Muscle of leg (tissue), 11 donors: ENCODE results near the gene CCDC51. TPM values are rescaled to one million over a fixed set of nuclear protein-coding genes. Genes with fewer than 3 reads are reported as not detected.
A peak's percentile ranks its signal among the peaks of the same experiment; 100 is the strongest.
"Not testable (repeated sequence)": the region's sequence is repeated elsewhere in the genome, so short reads cannot be mapped to it uniquely, and the experiment has no call there.

Experiments
- DNase-seq: peaks from one replicate; pipeline ENCODE4 v3.0.0; 2013
- H3K27ac ChIP-seq: one replicate; pipeline ENCODE4 v1.5.1; 2013; ENCODE audit warnings: mild to moderate bottlenecking, low read length, control low read depth
- H3K27me3 ChIP-seq: one replicate; pipeline ENCODE4 v1.6.1; 2013; ENCODE audit warnings: low read length; ENCODE audit not compliant: control insufficient read depth, insufficient read depth
- H3K36me3 ChIP-seq: one replicate; pipeline ENCODE4 v1.6.1; 2013; ENCODE audit warnings: low read length; ENCODE audit not compliant: control insufficient read depth, insufficient read depth
- H3K4me1 ChIP-seq: one replicate; pipeline ENCODE4 v1.6.1; 2013; ENCODE audit warnings: low read length; ENCODE audit not compliant: control insufficient read depth, insufficient read depth
- H3K4me3 ChIP-seq: one replicate; pipeline ENCODE4 v1.5.1; 2013; ENCODE audit warnings: low read length, control low read depth
- H3K9me3 ChIP-seq: replicated peaks from 2 replicates; pipeline ENCODE4 v1.6.1; 2013; ENCODE audit warnings: low read depth, low read length; ENCODE audit not compliant: control insufficient read depth
- WGBS: methylation state at CpG from one replicate; pipeline ENCODE4 v1.1.5; 2013; ENCODE audit warnings: missing lambda C conversion rate; ENCODE audit not compliant: insufficient coverage; 5-methylcytosine and 5-hydroxymethylcytosine counted together
- polyA plus RNA-seq, 8 donors: library from polyadenylated mRNA; unstranded; fragments of 120-200 nt; gene quantifications; one replicate each; pipeline versions ENCODE4 v1.2.1 to v1.2.3, GENCODE V29; 2013; ENCODE audit warnings: inconsistent platforms in 1 of 8, low replicate concordance in 1 of 8; ENCODE audit not compliant: insufficient read length in 8 of 8, insufficient read depth in 1 of 8
- total RNA-seq: library from RNA; stranded (reverse); fragments of 120-200 nt; gene quantifications from one replicate; pipeline ENCODE4 v1.2.4, GENCODE V29; 2013

Gene CCDC51
- total and polyA plus RNA-seq, 9 donors: 11.2 to 17.9 (median 13.2) TPM

GRCh38 chr3:48474619-48475018 lies 34.7 kb upstream of the CCDC51 start:
- H3K27ac ChIP-seq: no peak overlapping the region
- H3K4me1 ChIP-seq: peaks cover 32% of the 10 kb centered on the region
- H3K36me3 ChIP-seq: peaks cover 8% of the 10 kb centered on the region
- no peaks in the 10 kb centered on the region for H3K27me3 ChIP-seq
- H3K9me3 ChIP-seq: no peaks in the 10 kb centered on the region
- DNase-seq: no peak
- H3K4me3 ChIP-seq: no peak overlapping the region
- WGBS: 60% methylated on average over 1 of the region's 4 CpGs

- not testable (repeated sequence) for H3K4me3 ChIP-seq, H3K27me3 ChIP-seq, H3K9me3 ChIP-seq, H3K27ac ChIP-seq, DNase-seq
- WGBS: no CpG with 5 or more reads among the region's 4 CpGs
- H3K4me1 ChIP-seq: peaks cover 38% of the 10 kb centered on the region
- peaks cover 14% of the 10 kb centered on the region for H3K36me3 ChIP-seq
Measured at GRCh38 chr3:48474031-48474430, 34.1 kb upstream of the CCDC51 start.

GRCh38 chr3:48473617-48473952 lies 33.7 kb upstream of the CCDC51 start:
- Histone ChIP-seq H3K27ac (peak overlapping the region; percentile 100), H3K4me1 (peaks cover 43% of the 10 kb centered on the region), H3K4me3 (no peak overlapping the region), H3K27me3 (no peaks in the 10 kb centered on the region), H3K36me3 (peaks cover 19% of the 10 kb centered on the region), H3K9me3 (no peaks in the 10 kb centered on the region)
- DNase-seq: no peak
- 83% methylated on average over 1 of the region's 5 CpGs for WGBS

- Histone ChIP-seq H3K27me3 (no peaks in the 10 kb centered on the region), H3K4me3 (peak overlapping the region; percentile 73), H3K27ac (peak overlapping the region; percentile 100), H3K4me1 (peaks cover 48% of the 10 kb centered on the region), H3K9me3 (no peaks in the 10 kb centered on the region), H3K36me3 (peaks cover 24% of the 10 kb centered on the region)
- WGBS: 2% methylated on average over 16 of the region's 17 CpGs
- peak; percentile 97 for DNase-seq
Measured at GRCh38 chr3:48472923-48473616, 33.2 kb upstream of the CCDC51 start.

GRCh38 chr3:48472673-48472922 lies 32.7 kb upstream of the CCDC51 start:
- peaks cover 28% of the 10 kb centered on the region for H3K36me3 ChIP-seq
- WGBS: 0% methylated on average over 4 of the region's 5 CpGs

GRCh38 chr3:48470286-48470685 lies 30.4 kb upstream of the CCDC51 start:
- Histone ChIP-seq H3K36me3 (peaks cover 39% of the 10 kb centered on the region), H3K27ac (peak overlapping the region; percentile 42), H3K4me3 (no peak overlapping the region), H3K27me3 (no peaks in the 10 kb centered on the region), H3K9me3 (no peaks in the 10 kb centered on the region), H3K4me1 (peaks cover 76% of the 10 kb centered on the region)
- no peak for DNase-seq
- 73% methylated on average over 1 of the region's 1 CpG for WGBS

More at GRCh38 chr3:48472673-48472922, 32.7 kb upstream of the CCDC51 start:
- DNase-seq: no peak
- H3K4me1 ChIP-seq: peaks cover 53% of the 10 kb centered on the region
- H3K4me3 ChIP-seq: peak overlapping the region; percentile 73
- no peaks in the 10 kb centered on the region for H3K9me3 ChIP-seq
- no peaks in the 10 kb centered on the region for H3K27me3 ChIP-seq
- H3K27ac ChIP-seq: peak overlapping the region; percentile 100

GRCh38 chr3:48469046-48469915 lies 29.4 kb upstream of the CCDC51 start:
- 84% methylated on average over 14 of the region's 29 CpGs for WGBS
- no peak for DNase-seq
- H3K36me3 ChIP-seq: peaks cover 46% of the 10 kb centered on the region
- H3K4me1 ChIP-seq: peaks cover 85% of the 10 kb centered on the region
- H3K9me3 ChIP-seq: no peaks in the 10 kb centered on the region
- H3K4me3 ChIP-seq: no peak overlapping the region
- no peaks in the 10 kb centered on the region for H3K27me3 ChIP-seq
- no peak overlapping the region for H3K27ac ChIP-seq

- H3K36me3 ChIP-seq: peaks cover 54% of the 10 kb centered on the region
- 61% methylated on average over 7 of the region's 8 CpGs for WGBS
- H3K4me3 ChIP-seq: no peak overlapping the region
- DNase-seq: no peak
- no peaks in the 10 kb centered on the region for H3K9me3 ChIP-seq
- no peaks in the 10 kb centered on the region for H3K27me3 ChIP-seq
- H3K4me1 ChIP-seq: peaks cover 81% of the 10 kb centered on the region
- H3K27ac ChIP-seq: peak overlapping the region; percentile 6
Measured at GRCh38 chr3:48468329-48468731, 28.4 kb upstream of the CCDC51 start.

GRCh38 chr3:48467473-48468267 lies 27.8 kb upstream of the CCDC51 start:
- 80% methylated on average over 2 of the region's 7 CpGs for WGBS
- H3K9me3 ChIP-seq: no peaks in the 10 kb centered on the region
- no peaks in the 10 kb centered on the region for H3K27me3 ChIP-seq
- DNase-seq: no peak
- H3K27ac ChIP-seq: peak overlapping the region; percentile 100
- H3K4me3 ChIP-seq: peak overlapping the region; percentile 69
- H3K36me3 ChIP-seq: peaks cover 59% of the 10 kb centered on the region
- H3K4me1 ChIP-seq: peaks cover 75% of the 10 kb centered on the region

GRCh38 chr3:48467110-48467454 lies 27.2 kb upstream of the CCDC51 start:
- Histone ChIP-seq H3K27ac (peak overlapping the region; percentile 100), H3K9me3 (no peaks in the 10 kb centered on the region), H3K4me3 (peak overlapping the region; percentile 69), H3K36me3 (peaks cover 60% of the 10 kb centered on the region), H3K4me1 (peaks cover 74% of the 10 kb centered on the region), H3K27me3 (no peaks in the 10 kb centered on the region)
- WGBS: 73% methylated on average over 8 of the region's 9 CpGs
- no peak for DNase-seq
